Adrenal gland (tissue), 12 donors: Measurements from ENCODE around the gene PTBP3. TPM values are rescaled to one million over a fixed set of nuclear protein-coding genes. Genes with fewer than 3 reads are reported as not detected.

ENCODE experiments used
- DNase-seq, 7 donors: peaks; one replicate each; pipeline ENCODE4 v3.0.0-alpha.2; 2019 to 2020
- H3K27ac ChIP-seq, 5 donors: fragments of 200-600 bp; sonication (generic) in 4 of 5; 1 replicate in 3 of 5; 2 replicates in 2 of 5; pipeline versions ENCODE4 v1.5.1 to v1.8.0; 2016 to 2020; ENCODE audit warnings: mild to moderate bottlenecking in 1 of 5
- H3K27me3 ChIP-seq: fragments of 200-600 bp; 2 replicates; pipeline ENCODE4 v1.8.0; 2021
- H3K36me3 ChIP-seq, 2 donors: fragments of 200-600 bp; replicated peaks in 1 of 2; 1 replicate in 1 of 2; 2 replicates in 1 of 2; pipeline versions ENCODE4 v1.5.1 to v1.8.0; 2018 to 2022
- H3K4me1 ChIP-seq, 2 donors: fragments of 200-600 bp; replicated peaks in 1 of 2; 1 replicate in 1 of 2; 2 replicates in 1 of 2; pipeline versions ENCODE4 v1.5.1 to v1.8.0; 2018 to 2021
- H3K4me3 ChIP-seq, 4 donors: fragments of 200-600 bp; sonication (generic) in 3 of 4; one replicate each; pipeline ENCODE4 v1.5.1; 2016 to 2018
- H3K9me3 ChIP-seq, 3 donors: fragments of 200-600 bp; sonication (generic) in 1 of 3; replicated peaks in 1 of 3; 1 replicate in 2 of 3; 2 replicates in 1 of 3; pipeline versions ENCODE4 v1.5.1 to v1.8.0; 2016 to 2021
- CTCF ChIP-seq, 6 experiments: fragments of 450-650 bp in 4 of 6; fragments of 200-600 bp in 2 of 6; sonication (generic) in 1 of 6; IDR thresholded peaks; 1 replicate in 5 of 6; 2 replicates in 1 of 6; pipeline versions ENCODE4 v1.5.1 to v1.8.0; 2016 to 2021; ENCODE audit warnings: antibody characterized with exemption in 6 of 6, mild to moderate bottlenecking in 2 of 6, moderate library complexity in 1 of 6
- POLR2A ChIP-seq, 2 donors: fragments of 450-650 bp; IDR thresholded peaks; one replicate each; pipeline ENCODE4 v1.6.1; 2017; ENCODE audit warnings: antibody characterized with exemption in 2 of 2, mild to moderate bottlenecking in 2 of 2, moderate library complexity in 1 of 2
- WGBS, 4 donors: extraction: QIAGEN DNeasy Blood & Tissue Kit in 2 of 4; methylation state at CpG; one replicate each; pipeline versions ENCODE4 v1.1.5 to v1.1.7; 2013 to 2017; 5-methylcytosine and 5-hydroxymethylcytosine counted together
- intact Hi-C, 2 donors: fragments of 100-400 bp; cut with DNase I; formaldehyde crosslinking; loops; one replicate each; pipeline versions ENCODE4 v1.14.1 to v1.15.0; 2022 to 2023
- polyA plus RNA-seq, 3 donors: library from polyadenylated mRNA; stranded (reverse); fragments of 200-250 nt in 2 of 3; fragments of 350-450 nt in 1 of 3; fragmentation: Illumina TruSeq in 1 of 3; extraction: RNeasy Lipid Tissue Mini Kit (QIAGEN cat#74804) in 1 of 3; gene quantifications; one replicate each; pipeline ENCODE4 v1.2.3, GENCODE V29; 2013 to 2014
- total RNA-seq, 9 donors: library from RNA; depleted of rRNA in 4 of 9; stranded (reverse); fragments of >200 nt in 4 of 9; fragments of 120-200 nt in 1 of 9; fragmentation: NEBNext Ultra II Directional in 1 of 9; extraction: Animal tissue kit (Norgen Biotek cat#: 25700) in 1 of 9; gene quantifications; one replicate each; pipeline versions ENCODE4 v1.1.0 to v1.2.4, GENCODE V29; 2013 to 2023
- donor health status: healthy with polysubstance abuse.
- donor health status: Bipolar disorder and iron deficiency.
- donor health status: DM: yes; HTN: yes; CAD: no.
- donor health status: DM: no; HTN: no; CAD: no.
- donor health status: DM: no; HTN: no; CAD: no.
- donor health status: DM: yes; HTN: yes; CAD: no.

Gene PTBP3
- total and polyA plus RNA-seq, 12 donors, result 4.4 to 56.6 (median 30.8) TPM

- peak in 2 of 7 donors; percentile 21 to 30 for DNase-seq
- TF ChIP-seq CTCF (IDR thresholded peaks at IDR 0.05), result no peak
- TF ChIP-seq POLR2A (IDR thresholded peaks at IDR 0.05), result peak in 1 of 2 donors; percentile 23
- intact Hi-C loops, result no loop called here
- Histone ChIP-seq H3K27ac (peak overlapping the region; percentile 91 to 98 (median 97)), H3K27me3 (no peaks in the 10 kb centered on the region), H3K9me3 (no peaks in the 10 kb centered on the region), H3K36me3 (no peaks in the 10 kb centered on the region), H3K4me3 (peak overlapping the region in 3 of 4 donors; percentile 56 to 96 (median 75)), H3K4me1 (peaks cover 50 to 65% of the 10 kb centered on the region in 2 donors)
- 20 to 38% (median 27%) methylated on average over 7 of the region's 7 CpGs for WGBS, 4 donors
Observed at GRCh38 chr9:112380825-112381221, 47.4 kb upstream of the PTBP3 start.

GRCh38 chr9:112380102-112380824 lies 46.8 kb upstream of the PTBP3 start, which contains the start of gene HSDL2:
Gene HSDL2, plus strand, starts transcription at chr9:112380108. Its CDS starts 56 bp downstream, at chr9:112380164.
- no peaks in the 10 kb centered on the region for H3K36me3 ChIP-seq
- H3K9me3 ChIP-seq, result no peaks in the 10 kb centered on the region
- DNase-seq, result no peak
- 0 to 2% (median 1%) methylated on average over 18 to 43 of the region's 43 CpGs for WGBS, 4 donors
- peak within 1 kb of the TSS; percentile 91 to 98 (median 97) for H3K27ac ChIP-seq
- H3K4me1 ChIP-seq, result peaks cover 49 to 63% of the 10 kb centered on the region in 2 donors
- H3K4me3 ChIP-seq, result peak within 1 kb of the TSS in 3 of 4 donors; percentile 56 to 96 (median 75)
- TF ChIP-seq POLR2A (IDR thresholded peaks at IDR 0.05) (no peak), CTCF (IDR thresholded peaks at IDR 0.05) (no peak)
- intact Hi-C loops, result no loop called here
- no peaks in the 10 kb centered on the region for H3K27me3 ChIP-seq

GRCh38 chr9:112379177-112380101 lies 46.0 kb upstream of the PTBP3 start:
- peak; percentile 99 to 100 (median 100) for DNase-seq
- Histone ChIP-seq H3K9me3 (no peaks in the 10 kb centered on the region), H3K4me1 (peaks cover 41 to 55% of the 10 kb centered on the region in 2 donors), H3K27me3 (no peaks in the 10 kb centered on the region), H3K27ac (peak overlapping the region; percentile 91 to 98 (median 97)), H3K36me3 (no peaks in the 10 kb centered on the region), H3K4me3 (peak overlapping the region in 3 of 4 donors; percentile 56 to 87 (median 75))
- TF ChIP-seq POLR2A (IDR thresholded peaks at IDR 0.05) (peak; percentile 96 to 99), CTCF (IDR thresholded peaks at IDR 0.05) (peak in 2 of 6 experiments; percentile 5 to 10)
- WGBS, 4 donors, result 0 to 2% (median 0%) methylated on average over 13 to 57 of the region's 57 CpGs
- intact Hi-C loops, result no loop called here
